Osteoblast (primary cell): ENCODE results near the gene RNMT. TPM values are rescaled to one million over a fixed set of nuclear protein-coding genes. Genes with fewer than 3 reads are reported as not detected.

ENCODE experiments used
- DNase-seq: peaks from one replicate; pipeline ENCODE4 v3.0.0; 2011; ENCODE audit warnings: low spot score, mixed read lengths; ENCODE audit not compliant: insufficient read length; ENCODE audit errors: missing footprints
- H2AFZ ChIP-seq: 2 replicates; pipeline ENCODE4 v1.6.0; 2011; ENCODE audit warnings: mild to moderate bottlenecking, low read length
- H3K27ac ChIP-seq: 2 replicates; pipeline ENCODE4 v1.5.1; 2011; ENCODE audit warnings: mild to moderate bottlenecking, low read depth, low read length, moderate library complexity
- H3K27me3 ChIP-seq: 2 replicates; pipeline ENCODE4 v1.6.0; 2012; ENCODE audit warnings: mild to moderate bottlenecking, control low read depth, inconsistent platforms, low read length, moderate library complexity; ENCODE audit not compliant: insufficient read depth
- H3K36me3 ChIP-seq: 2 replicates; pipeline ENCODE4 v1.5.1; 2011; ENCODE audit warnings: mild to moderate bottlenecking, low read length, control low read depth, moderate library complexity; ENCODE audit not compliant: insufficient read depth
- H3K4me1 ChIP-seq: 2 replicates; pipeline ENCODE4 v1.5.1; 2011; ENCODE audit warnings: mild to moderate bottlenecking, low read length, control low read depth, moderate library complexity; ENCODE audit not compliant: insufficient read depth
- H3K4me2 ChIP-seq: 2 replicates; pipeline ENCODE4 v1.6.0; 2011; ENCODE audit warnings: mild to moderate bottlenecking, low read length; ENCODE audit not compliant: insufficient read depth
- H3K4me3 ChIP-seq: fragments of 200-600 bp; sonication (generic); 3 replicates; pipeline ENCODE4 v1.5.1; 2012; ENCODE audit warnings: mild to moderate bottlenecking, low read length, inconsistent platforms; ENCODE audit not compliant: insufficient read depth
- H3K79me2 ChIP-seq: 2 replicates; pipeline ENCODE4 v1.6.0; 2012; ENCODE audit warnings: mild to moderate bottlenecking, low read length, control low read depth, inconsistent platforms; ENCODE audit not compliant: insufficient read depth
- H3K9me3 ChIP-seq: 2 replicates; pipeline ENCODE4 v1.5.1; 2011; ENCODE audit warnings: low read depth, low read length, control low read depth
- H4K20me1 ChIP-seq: 2 replicates; pipeline ENCODE4 v1.6.0; 2012; ENCODE audit warnings: mild to moderate bottlenecking, low read length, control low read depth; ENCODE audit not compliant: insufficient read depth
- total RNA-seq: library from RNA; depleted of rRNA; stranded (reverse); fragments of >200 nt; gene quantifications from 2 replicates; pipeline ENCODE4 v1.2.3, GENCODE V29; 2012
- TF ChIP-seq, protein P1 (sequence below): IDR thresholded peaks from 2 replicates; pipeline ENCODE4 v1.5.1; 2011; ENCODE audit warnings: mild to moderate bottlenecking, low read depth, low read length, moderate library complexity; ENCODE audit errors: extremely low read depth

The RNMT gene
- total RNA-seq, 1 donor = 35.8 TPM

- no peaks in the 10 kb centered on the region for H3K27me3 ChIP-seq
- no peak for DNase-seq
- H3K4me1 ChIP-seq = no peaks in the 10 kb centered on the region
- H4K20me1 ChIP-seq = no peaks in the 10 kb centered on the region
- H3K79me2 ChIP-seq = no peaks in the 10 kb centered on the region
- H3K4me2 ChIP-seq = no peak overlapping the region
- H3K27ac ChIP-seq = no peak overlapping the region
- H3K36me3 ChIP-seq = no peaks in the 10 kb centered on the region
- H3K4me3 ChIP-seq = no peak overlapping the region
- H3K9me3 ChIP-seq = no peaks in the 10 kb centered on the region
- no peak overlapping the region for H2AFZ ChIP-seq
- TF ChIP-seq, protein P1, sequence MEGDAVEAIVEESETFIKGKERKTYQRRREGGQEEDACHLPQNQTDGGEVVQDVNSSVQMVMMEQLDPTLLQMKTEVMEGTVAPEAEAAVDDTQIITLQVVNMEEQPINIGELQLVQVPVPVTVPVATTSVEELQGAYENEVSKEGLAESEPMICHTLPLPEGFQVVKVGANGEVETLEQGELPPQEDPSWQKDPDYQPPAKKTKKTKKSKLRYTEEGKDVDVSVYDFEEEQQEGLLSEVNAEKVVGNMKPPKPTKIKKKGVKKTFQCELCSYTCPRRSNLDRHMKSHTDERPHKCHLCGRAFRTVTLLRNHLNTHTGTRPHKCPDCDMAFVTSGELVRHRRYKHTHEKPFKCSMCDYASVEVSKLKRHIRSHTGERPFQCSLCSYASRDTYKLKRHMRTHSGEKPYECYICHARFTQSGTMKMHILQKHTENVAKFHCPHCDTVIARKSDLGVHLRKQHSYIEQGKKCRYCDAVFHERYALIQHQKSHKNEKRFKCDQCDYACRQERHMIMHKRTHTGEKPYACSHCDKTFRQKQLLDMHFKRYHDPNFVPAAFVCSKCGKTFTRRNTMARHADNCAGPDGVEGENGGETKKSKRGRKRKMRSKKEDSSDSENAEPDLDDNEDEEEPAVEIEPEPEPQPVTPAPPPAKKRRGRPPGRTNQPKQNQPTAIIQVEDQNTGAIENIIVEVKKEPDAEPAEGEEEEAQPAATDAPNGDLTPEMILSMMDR = no peak
Measured at GRCh38 chr18:13809531-13810255, 83.2 kb downstream of the RNMT start.

DNA sequence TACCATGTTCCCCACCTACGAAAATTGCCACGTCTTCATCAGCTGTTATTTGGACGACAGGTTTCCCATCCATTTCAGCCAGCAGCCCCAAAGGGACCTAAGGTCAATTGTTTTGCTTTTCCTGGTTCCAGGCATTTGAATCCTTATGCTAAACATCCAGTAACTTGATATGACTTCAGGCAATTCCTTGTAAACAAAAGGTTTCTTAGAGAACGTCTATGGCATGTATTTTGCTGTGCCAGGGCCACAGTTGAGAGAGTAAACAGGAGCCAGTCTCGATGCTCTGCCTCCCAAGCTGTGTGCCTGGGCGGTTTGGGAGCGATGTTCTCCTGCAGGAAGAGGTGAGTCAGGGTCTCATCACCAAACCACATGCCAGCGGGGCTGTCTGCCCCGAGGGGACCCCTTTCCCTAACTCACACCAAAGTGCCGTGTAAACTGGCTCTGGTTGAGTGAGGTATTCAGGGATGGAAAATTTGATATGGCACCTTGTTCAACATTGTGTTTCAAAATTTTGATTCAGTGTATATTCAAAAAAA lies 84.5 kb downstream of the RNMT start:
- H3K36me3 ChIP-seq = no peaks in the 10 kb centered on the region
- no peaks in the 10 kb centered on the region for H3K79me2 ChIP-seq
- TF ChIP-seq, protein P1 = no peak
- H3K4me3 ChIP-seq = no peak overlapping the region
- H3K4me2 ChIP-seq = no peak overlapping the region
- no peak overlapping the region for H3K27ac ChIP-seq
- H3K27me3 ChIP-seq = no peaks in the 10 kb centered on the region
- no peak overlapping the region for H2AFZ ChIP-seq
- no peak for DNase-seq
- no peaks in the 10 kb centered on the region for H4K20me1 ChIP-seq
- H3K9me3 ChIP-seq = no peaks in the 10 kb centered on the region
- no peaks in the 10 kb centered on the region for H3K4me1 ChIP-seq

DNA sequence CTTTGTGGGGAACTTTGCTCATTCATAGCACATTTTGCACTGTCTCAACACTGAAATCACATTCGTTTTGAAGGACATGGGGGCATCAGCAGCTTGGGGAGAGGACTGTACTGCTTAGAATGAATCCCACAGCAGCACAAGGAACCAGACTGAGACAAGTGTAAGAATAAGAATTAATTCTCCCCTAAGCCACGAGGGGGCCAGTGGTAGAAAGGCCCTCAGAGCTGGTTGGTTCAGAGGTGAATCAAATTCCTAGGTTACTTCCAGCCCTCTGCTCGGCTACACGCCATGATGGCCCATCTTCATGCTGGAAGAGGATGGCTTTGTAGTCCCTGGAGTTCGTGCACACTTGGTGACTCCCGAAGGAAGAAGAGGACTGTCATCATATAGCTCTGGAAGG lies 85.5 kb downstream of the RNMT start:
- Histone ChIP-seq H3K27ac (no peak overlapping the region), H3K27me3 (no peaks in the 10 kb centered on the region), H3K79me2 (no peaks in the 10 kb centered on the region), H3K9me3 (no peaks in the 10 kb centered on the region), H3K36me3 (no peaks in the 10 kb centered on the region), H3K4me1 (no peaks in the 10 kb centered on the region), H2AFZ (no peak overlapping the region), H3K4me2 (no peak overlapping the region), H4K20me1 (no peaks in the 10 kb centered on the region), H3K4me3 (no peak overlapping the region)
- no peak for DNase-seq
- TF ChIP-seq, protein P1 = peak; percentile 37

DNA sequence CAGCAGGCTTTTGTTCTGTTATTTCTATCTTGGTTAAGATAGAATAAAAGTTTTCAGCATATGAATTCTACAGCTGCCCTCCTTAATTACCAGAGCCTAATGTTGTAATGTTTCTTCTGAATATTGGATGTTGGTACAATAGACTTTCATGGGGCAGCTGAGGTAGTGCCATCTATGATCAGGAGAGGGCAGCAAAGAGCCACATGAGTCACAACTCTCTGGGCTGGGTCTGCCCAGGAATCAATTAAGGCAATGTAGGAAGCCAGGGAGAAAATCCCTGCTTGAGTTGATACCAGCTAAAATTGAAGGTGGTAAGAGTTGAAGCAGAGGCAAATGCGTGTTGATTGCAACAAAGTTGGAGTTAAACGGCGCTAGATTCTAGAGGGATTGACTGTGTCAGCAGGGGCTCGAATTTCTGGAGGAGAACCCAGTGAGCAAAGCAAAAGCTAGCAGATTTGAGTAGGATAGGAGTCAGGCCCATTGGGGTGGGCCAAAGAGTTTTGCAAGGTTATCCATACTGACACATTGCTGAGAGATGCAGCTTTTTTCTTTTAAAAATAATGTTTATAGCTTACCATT lies 86.9 kb downstream of the RNMT start:
- Histone ChIP-seq H4K20me1 (no peaks in the 10 kb centered on the region), H3K27ac (no peak overlapping the region), H3K4me2 (no peak overlapping the region), H2AFZ (peak overlapping the region; percentile 61), H3K27me3 (peaks cover 2% of the 10 kb centered on the region), H3K79me2 (no peaks in the 10 kb centered on the region), H3K36me3 (no peaks in the 10 kb centered on the region), H3K4me3 (no peak overlapping the region), H3K9me3 (no peaks in the 10 kb centered on the region), H3K4me1 (no peaks in the 10 kb centered on the region)
- TF ChIP-seq, protein P1 = peak; percentile 89
- DNase-seq = peak; percentile 90
